ENCODE measurements around the gene NR4A3. TPM values are rescaled to one million over a fixed set of nuclear protein-coding genes. Genes with fewer than 3 reads are reported as not detected.

The NR4A3 gene
- total and polyA plus RNA-seq, 2 experiments from 2014 or later = 0.10 to 0.17 TPM

DNA sequence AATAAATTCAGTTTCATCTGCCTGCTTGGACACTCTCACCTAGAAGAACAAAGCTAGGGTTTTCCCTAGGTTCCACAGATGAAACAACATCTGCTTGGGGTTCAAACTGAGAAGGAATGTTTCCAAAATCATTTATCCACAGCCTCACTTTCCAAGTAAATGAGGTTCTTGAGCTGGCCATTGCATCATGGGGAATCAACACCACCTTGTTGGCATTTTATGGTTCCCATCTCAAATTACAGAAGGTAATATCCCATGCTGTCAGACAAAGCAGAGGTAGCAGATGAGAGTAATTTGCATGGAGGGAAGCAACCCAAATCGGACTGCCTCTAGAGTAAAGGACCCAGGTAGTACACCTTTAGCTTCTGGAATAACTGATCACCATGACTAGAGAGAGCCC, 10.5 kb upstream of the NR4A3 start:
- peaks cover 48% of the 10 kb centered on the region for H3K79me2 ChIP-seq (replicated peaks; ENCODE audit: insufficient read depth)
- H2AFZ ChIP-seq = no peak overlapping the region
- Mint-ChIP-seq H3K4me3 (no peak overlapping the region), H3K27me3 (ENCODE audit: insufficient read depth, low read depth, poor library complexity) (no peaks in the 10 kb centered on the region), H3K27ac (no peak overlapping the region; the same call in 1 of the 2 replicates), H3K36me3 (ENCODE audit: low read depth) (no peaks in the 10 kb centered on the region; the same call in 2 of the 3 replicates), H3K4me1 (peaks cover 59% of the 10 kb centered on the region), H3K9me3 (no peaks in the 10 kb centered on the region)
- H3K4me3 ChIP-seq = no peak overlapping the region
- DNase-seq (ENCODE audit: low spot score) = no peak
- no peak overlapping the region for H3K27ac ChIP-seq (ENCODE audit: low read depth)
- no peaks in the 10 kb centered on the region for H4K20me1 ChIP-seq (replicated peaks; ENCODE audit: insufficient read depth)
- no peaks in the 10 kb centered on the region for H3K27me3 ChIP-seq (ENCODE audit: insufficient read depth)
- TF ChIP-seq ZNF331 (CRISPR knock-in tag; IDR thresholded peaks at IDR 0.05; ENCODE audit: low read depth) = no peak
- TF ChIP-seq EZH2 (IDR thresholded peaks at IDR 0.05; ENCODE audit: low read depth, unreplicated experiment) = no peak
- TF ChIP-seq NANOG (IDR thresholded peaks at IDR 0.05; ENCODE audit: borderline replicate concordance) = no peak
- TF ChIP-seq, protein P1, sequence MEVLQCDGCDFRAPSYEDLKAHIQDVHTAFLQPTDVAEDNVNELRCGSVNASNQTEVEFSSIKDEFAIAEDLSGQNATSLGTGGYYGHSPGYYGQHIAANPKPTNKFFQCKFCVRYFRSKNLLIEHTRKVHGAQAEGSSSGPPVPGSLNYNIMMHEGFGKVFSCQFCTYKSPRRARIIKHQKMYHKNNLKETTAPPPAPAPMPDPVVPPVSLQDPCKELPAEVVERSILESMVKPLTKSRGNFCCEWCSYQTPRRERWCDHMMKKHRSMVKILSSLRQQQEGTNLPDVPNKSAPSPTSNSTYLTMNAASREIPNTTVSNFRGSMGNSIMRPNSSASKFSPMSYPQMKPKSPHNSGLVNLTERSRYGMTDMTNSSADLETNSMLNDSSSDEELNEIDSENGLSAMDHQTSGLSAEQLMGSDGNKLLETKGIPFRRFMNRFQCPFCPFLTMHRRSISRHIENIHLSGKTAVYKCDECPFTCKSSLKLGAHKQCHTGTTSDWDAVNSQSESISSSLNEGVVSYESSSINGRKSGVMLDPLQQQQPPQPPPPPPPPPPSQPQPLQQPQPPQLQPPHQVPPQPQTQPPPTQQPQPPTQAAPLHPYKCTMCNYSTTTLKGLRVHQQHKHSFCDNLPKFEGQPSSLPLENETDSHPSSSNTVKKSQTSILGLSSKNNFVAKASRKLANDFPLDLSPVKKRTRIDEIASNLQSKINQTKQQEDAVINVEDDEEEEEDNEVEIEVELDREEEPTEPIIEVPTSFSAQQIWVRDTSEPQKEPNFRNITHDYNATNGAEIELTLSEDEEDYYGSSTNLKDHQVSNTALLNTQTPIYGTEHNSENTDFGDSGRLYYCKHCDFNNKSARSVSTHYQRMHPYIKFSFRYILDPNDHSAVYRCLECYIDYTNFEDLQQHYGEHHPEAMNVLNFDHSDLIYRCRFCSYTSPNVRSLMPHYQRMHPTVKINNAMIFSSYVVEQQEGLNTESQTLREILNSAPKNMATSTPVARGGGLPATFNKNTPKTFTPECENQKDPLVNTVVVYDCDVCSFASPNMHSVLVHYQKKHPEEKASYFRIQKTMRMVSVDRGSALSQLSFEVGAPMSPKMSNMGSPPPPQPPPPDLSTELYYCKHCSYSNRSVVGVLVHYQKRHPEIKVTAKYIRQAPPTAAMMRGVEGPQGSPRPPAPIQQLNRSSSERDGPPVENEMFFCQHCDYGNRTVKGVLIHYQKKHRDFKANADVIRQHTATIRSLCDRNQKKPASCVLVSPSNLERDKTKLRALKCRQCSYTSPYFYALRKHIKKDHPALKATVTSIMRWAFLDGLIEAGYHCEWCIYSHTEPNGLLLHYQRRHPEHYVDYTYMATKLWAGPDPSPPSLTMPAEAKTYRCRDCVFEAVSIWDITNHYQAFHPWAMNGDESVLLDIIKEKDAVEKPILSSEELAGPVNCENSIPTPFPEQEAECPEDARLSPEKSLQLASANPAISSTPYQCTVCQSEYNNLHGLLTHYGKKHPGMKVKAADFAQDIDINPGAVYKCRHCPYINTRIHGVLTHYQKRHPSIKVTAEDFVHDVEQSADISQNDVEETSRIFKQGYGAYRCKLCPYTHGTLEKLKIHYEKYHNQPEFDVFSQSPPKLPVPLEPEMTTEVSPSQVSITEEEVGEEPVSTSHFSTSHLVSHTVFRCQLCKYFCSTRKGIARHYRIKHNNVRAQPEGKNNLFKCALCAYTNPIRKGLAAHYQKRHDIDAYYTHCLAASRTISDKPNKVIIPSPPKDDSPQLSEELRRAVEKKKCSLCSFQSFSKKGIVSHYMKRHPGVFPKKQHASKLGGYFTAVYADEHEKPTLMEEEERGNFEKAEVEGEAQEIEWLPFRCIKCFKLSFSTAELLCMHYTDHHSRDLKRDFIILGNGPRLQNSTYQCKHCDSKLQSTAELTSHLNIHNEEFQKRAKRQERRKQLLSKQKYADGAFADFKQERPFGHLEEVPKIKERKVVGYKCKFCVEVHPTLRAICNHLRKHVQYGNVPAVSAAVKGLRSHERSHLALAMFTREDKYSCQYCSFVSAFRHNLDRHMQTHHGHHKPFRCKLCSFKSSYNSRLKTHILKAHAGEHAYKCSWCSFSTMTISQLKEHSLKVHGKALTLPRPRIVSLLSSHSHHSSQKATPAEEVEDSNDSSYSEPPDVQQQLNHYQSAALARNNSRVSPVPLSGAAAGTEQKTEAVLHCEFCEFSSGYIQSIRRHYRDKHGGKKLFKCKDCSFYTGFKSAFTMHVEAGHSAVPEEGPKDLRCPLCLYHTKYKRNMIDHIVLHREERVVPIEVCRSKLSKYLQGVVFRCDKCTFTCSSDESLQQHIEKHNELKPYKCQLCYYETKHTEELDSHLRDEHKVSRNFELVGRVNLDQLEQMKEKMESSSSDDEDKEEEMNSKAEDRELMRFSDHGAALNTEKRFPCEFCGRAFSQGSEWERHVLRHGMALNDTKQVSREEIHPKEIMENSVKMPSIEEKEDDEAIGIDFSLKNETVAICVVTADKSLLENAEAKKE (CRISPR knock-in tag; IDR thresholded peaks at IDR 0.05) = no peak
- no peak for TF ChIP-seq STAT1 (IDR thresholded peaks at IDR 0.05; ENCODE audit: unreplicated experiment)
- TF ChIP-seq JUNB (IDR thresholded peaks at IDR 0.05; ENCODE audit: unreplicated experiment) = no peak
- TF ChIP-seq, protein P2, sequence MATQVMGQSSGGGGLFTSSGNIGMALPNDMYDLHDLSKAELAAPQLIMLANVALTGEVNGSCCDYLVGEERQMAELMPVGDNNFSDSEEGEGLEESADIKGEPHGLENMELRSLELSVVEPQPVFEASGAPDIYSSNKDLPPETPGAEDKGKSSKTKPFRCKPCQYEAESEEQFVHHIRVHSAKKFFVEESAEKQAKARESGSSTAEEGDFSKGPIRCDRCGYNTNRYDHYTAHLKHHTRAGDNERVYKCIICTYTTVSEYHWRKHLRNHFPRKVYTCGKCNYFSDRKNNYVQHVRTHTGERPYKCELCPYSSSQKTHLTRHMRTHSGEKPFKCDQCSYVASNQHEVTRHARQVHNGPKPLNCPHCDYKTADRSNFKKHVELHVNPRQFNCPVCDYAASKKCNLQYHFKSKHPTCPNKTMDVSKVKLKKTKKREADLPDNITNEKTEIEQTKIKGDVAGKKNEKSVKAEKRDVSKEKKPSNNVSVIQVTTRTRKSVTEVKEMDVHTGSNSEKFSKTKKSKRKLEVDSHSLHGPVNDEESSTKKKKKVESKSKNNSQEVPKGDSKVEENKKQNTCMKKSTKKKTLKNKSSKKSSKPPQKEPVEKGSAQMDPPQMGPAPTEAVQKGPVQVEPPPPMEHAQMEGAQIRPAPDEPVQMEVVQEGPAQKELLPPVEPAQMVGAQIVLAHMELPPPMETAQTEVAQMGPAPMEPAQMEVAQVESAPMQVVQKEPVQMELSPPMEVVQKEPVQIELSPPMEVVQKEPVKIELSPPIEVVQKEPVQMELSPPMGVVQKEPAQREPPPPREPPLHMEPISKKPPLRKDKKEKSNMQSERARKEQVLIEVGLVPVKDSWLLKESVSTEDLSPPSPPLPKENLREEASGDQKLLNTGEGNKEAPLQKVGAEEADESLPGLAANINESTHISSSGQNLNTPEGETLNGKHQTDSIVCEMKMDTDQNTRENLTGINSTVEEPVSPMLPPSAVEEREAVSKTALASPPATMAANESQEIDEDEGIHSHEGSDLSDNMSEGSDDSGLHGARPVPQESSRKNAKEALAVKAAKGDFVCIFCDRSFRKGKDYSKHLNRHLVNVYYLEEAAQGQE (IDR thresholded peaks at IDR 0.05; ENCODE audit: unreplicated experiment) = no peak
- no peak for TF ChIP-seq CREB1 (CRISPR knock-in tag; IDR thresholded peaks at IDR 0.05; ENCODE audit: low read depth)
- TF ChIP-seq ZNF114 (CRISPR knock-in tag; IDR thresholded peaks at IDR 0.05) = no peak
- TF ChIP-seq, protein P3, sequence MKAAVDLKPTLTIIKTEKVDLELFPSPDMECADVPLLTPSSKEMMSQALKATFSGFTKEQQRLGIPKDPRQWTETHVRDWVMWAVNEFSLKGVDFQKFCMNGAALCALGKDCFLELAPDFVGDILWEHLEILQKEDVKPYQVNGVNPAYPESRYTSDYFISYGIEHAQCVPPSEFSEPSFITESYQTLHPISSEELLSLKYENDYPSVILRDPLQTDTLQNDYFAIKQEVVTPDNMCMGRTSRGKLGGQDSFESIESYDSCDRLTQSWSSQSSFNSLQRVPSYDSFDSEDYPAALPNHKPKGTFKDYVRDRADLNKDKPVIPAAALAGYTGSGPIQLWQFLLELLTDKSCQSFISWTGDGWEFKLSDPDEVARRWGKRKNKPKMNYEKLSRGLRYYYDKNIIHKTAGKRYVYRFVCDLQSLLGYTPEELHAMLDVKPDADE (IDR thresholded peaks at IDR 0.05) = no peak
- TF ChIP-seq, protein P4, sequence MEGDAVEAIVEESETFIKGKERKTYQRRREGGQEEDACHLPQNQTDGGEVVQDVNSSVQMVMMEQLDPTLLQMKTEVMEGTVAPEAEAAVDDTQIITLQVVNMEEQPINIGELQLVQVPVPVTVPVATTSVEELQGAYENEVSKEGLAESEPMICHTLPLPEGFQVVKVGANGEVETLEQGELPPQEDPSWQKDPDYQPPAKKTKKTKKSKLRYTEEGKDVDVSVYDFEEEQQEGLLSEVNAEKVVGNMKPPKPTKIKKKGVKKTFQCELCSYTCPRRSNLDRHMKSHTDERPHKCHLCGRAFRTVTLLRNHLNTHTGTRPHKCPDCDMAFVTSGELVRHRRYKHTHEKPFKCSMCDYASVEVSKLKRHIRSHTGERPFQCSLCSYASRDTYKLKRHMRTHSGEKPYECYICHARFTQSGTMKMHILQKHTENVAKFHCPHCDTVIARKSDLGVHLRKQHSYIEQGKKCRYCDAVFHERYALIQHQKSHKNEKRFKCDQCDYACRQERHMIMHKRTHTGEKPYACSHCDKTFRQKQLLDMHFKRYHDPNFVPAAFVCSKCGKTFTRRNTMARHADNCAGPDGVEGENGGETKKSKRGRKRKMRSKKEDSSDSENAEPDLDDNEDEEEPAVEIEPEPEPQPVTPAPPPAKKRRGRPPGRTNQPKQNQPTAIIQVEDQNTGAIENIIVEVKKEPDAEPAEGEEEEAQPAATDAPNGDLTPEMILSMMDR (conservative IDR thresholded peaks at IDR 0.05; ENCODE audit: low read depth in 2 of 2) = no peak
- no peak for TF ChIP-seq POLR2AphosphoS5 (IDR thresholded peaks at IDR 0.05; ENCODE audit: low read depth)
- TF ChIP-seq EZH2phosphoT487 (IDR thresholded peaks at IDR 0.05; ENCODE audit: unreplicated experiment) = no peak
- no peaks in the 10 kb centered on the region for H3K9me2 ChIP-seq (ENCODE audit: insufficient read depth)
- H3F3A ChIP-seq (replicated peaks; ENCODE audit: low read depth) = no peaks in the 10 kb centered on the region
- no peaks in the 10 kb centered on the region for H3K36me3 ChIP-seq (ENCODE audit: insufficient read depth)
- no peak for ATAC-seq
- H3K4me1 ChIP-seq (ENCODE audit: insufficient read depth) = peaks cover 52% of the 10 kb centered on the region
- peak overlapping the region; percentile 50 for H3K4me2 ChIP-seq

All from GM23338 (cell line).